Activated naive CD4-positive, alpha-beta T cell treated with anti-CD3 and anti-CD28 coated beads, Interleukin-2, amount 50 U/mL, for 72 hours (primary cell): Measurements from ENCODE around the gene KIF13A. TPM values are rescaled to one million over a fixed set of nuclear protein-coding genes. Genes with fewer than 3 reads are reported as not detected.
"Not testable (repeated sequence)": the region's sequence is repeated elsewhere in the genome, so short reads cannot be mapped to it uniquely, and the experiment has no call there.

ENCODE experiments used
- ATAC-seq, 2 donors: fragments of 150-1000 bp; cut with Tn5 transposase; 2 replicates each; pipeline ENCODE4 v1.10.0; 2021; ENCODE audit warnings: mild to moderate bottlenecking in 2 of 2, moderate library complexity in 2 of 2
- DNase-seq, 2 donors: peaks; one replicate each; pipeline ENCODE4 v3.0.0; 2021 to 2022; ENCODE audit warnings: low spot score in 2 of 2
- H3K27ac Mint-ChIP-seq, 2 donors: one replicate each; pipeline ENCODE4 v1.8.0; 2022; ENCODE audit warnings: mild to moderate bottlenecking in 2 of 2, mixed read lengths in 2 of 2
- H3K36me3 Mint-ChIP-seq, 2 donors: one replicate each; pipeline ENCODE4 v1.8.0; 2022; ENCODE audit warnings: mixed read lengths in 2 of 2
- H3K9me3 Mint-ChIP-seq, 2 donors: one replicate each; pipeline ENCODE4 v1.8.0; 2022; ENCODE audit warnings: mixed read lengths in 2 of 2
- total RNA-seq, 2 donors: library from RNA; stranded (reverse); gene quantifications; one replicate each; pipeline ENCODE4 v1.2.3, GENCODE V29; 2022

Gene KIF13A
- total RNA-seq, 2 donors from 2014 or later: 0.20 TPM; not detected in 1

DNA sequence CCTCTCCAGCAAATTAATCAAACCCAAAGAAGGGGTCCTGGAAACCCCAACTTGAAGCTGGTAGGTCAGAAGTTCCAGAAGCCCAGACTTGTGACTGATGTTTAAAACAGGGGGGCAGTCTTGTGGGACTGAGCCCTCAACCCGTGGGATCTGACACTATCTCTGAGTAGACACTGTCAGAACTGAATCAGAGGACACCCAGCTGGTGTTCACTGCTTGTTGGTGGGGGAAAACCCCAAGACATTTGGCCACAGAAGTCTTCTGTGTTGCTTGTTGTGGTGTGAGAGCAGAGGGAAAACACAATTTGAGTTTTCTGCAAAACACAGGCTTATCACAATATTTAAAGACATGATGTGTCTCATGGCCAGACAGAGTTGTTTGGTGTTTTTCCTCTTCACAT lies 29.9 kb downstream of the KIF13A start:
- Mint-ChIP-seq H3K27ac (no peak overlapping the region), H3K9me3 (no peaks in the 10 kb centered on the region), H3K36me3 (no peaks in the 10 kb centered on the region)
- no peak for DNase-seq
- ATAC-seq: peak in 1 of 2 donors; percentile 26

GRCh38 chr6:17957086-17957485 lies 30.3 kb downstream of the KIF13A start:
- ATAC-seq (no peak), DNase-seq (no peak)
- Mint-ChIP-seq H3K36me3 (no peaks in the 10 kb centered on the region), H3K9me3 (no peaks in the 10 kb centered on the region), H3K27ac (no peak overlapping the region)

DNA sequence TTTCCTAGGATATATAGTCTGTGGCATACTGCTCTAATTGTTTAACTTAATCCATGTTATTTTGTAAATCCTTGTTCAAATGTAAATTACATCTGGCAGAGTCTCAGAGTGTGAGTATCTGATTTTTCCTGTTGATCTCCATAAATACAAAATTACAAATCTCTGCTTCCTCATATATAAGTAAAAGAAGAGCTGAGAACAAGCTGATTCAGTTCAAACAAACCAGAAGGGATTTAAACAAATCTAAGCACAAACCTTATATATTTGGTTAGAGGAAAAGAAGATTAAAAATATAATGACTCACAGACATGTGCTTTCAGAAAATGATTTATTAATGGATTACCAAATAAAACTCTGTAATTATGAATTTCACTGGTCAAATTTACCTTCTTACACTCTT lies 37.3 kb downstream of the KIF13A start:
- no peak for DNase-seq
- no peak for ATAC-seq
- no peak overlapping the region for H3K27ac Mint-ChIP-seq
- no peaks in the 10 kb centered on the region for H3K36me3 Mint-ChIP-seq
- peaks cover 0 to 3% of the 10 kb centered on the region in 2 donors for H3K9me3 Mint-ChIP-seq

DNA sequence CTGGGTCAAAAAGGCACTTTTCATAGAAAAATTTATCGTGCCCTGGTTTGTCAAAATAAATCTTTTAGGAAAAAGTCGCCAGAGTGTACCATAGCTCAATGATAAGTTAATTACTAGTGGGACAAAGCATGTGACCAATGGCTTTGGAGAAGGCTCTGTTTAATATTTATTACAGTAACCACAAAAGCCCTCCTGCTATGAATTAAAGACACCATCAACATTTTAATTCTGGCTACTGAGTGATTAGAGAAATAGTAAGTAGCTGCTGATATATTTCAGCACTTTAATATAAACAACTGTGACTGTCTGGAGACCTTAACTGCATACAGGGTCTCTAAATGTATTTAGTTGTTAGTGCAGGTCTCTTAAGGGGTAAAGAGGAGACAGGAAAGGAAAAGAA lies 38.3 kb downstream of the KIF13A start:
- no peaks in the 10 kb centered on the region for H3K36me3 Mint-ChIP-seq
- no peak for DNase-seq
- no peak for ATAC-seq
- H3K9me3 Mint-ChIP-seq: peaks cover 0 to 3% of the 10 kb centered on the region in 2 donors
- no peak overlapping the region for H3K27ac Mint-ChIP-seq

DNA sequence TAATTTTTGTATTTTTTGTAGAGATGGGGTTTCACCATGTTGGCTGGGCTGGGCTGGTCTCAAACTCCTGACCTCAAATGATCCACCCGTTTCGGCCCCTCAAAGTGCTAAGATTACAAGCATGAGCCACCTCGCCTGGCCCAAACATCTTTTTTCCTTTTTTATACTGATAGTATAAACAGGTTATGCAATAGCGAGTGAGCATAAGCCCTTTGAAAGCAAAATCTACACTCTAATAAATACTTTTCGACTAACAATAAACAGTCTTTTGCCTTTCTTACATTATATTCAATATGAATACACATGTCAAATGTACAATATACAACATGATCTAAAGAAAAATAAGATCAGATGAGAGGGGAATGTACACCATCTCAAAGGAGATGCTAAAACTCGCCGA lies 38.7 kb downstream of the KIF13A start:
- Mint-ChIP-seq H3K9me3 (peaks cover 0 to 3% of the 10 kb centered on the region in 2 donors), H3K36me3 (no peaks in the 10 kb centered on the region), H3K27ac (no peak overlapping the region)
- DNase-seq (no peak), ATAC-seq (no peak)

DNA sequence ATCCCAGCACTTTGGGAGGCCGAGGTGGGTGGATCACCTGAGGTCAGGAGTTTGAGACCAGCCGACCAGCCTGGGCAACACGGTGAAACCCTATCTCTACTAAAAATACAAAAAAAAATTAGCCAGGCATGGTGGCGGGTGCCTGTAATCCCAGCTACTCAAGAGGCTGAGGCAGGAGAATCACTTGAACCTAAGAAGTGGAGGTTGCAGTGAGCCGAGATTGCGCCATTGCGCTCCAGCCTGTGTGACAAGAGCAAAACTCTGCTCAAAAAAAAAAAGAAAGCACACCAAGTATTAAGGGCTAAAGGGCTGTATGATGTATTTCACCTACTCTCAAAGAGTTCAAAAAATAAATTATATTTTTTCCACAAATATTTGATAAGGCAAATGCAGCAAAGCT lies 39.9 kb downstream of the KIF13A start:
- not testable (repeated sequence) for DNase-seq, ATAC-seq, H3K9me3 Mint-ChIP-seq, H3K27ac Mint-ChIP-seq, H3K36me3 Mint-ChIP-seq

DNA sequence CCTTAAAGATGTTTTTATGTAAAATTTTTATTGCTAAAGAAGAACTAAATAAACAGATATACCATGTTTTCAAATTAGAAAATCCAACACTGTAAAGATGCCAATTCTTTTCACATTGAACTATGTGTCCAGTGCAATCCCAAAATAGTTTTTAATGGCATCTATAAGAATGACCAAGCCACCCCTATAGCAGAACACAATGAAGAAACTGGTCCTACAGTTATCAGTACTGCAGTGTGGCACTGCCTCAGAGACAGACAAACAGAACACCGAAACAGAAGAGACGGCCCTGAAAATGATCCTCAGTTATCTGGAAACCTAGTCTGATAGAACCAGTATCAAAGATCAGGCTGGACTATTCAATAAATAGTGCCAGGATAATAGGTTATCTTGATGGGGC lies 41.9 kb downstream of the KIF13A start:
- no peak overlapping the region for H3K27ac Mint-ChIP-seq
- no peaks in the 10 kb centered on the region for H3K9me3 Mint-ChIP-seq

DNA sequence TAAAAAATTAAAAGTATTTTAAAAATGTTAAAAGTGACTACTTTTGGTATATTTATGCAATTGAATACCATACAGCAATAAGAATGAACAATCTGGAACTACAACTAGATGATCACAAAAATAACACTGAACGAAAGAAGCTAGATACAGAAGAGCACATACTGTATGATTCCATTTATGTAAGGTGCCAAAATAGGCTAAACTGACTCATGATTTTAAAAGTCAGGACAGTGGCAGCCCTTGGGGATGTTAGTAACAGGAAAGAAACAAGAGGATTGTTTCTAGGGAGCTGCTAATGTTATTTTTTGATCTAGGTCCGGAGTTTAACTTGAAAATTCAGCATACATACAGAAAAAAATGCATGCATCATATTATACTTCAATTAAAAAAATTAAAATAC lies 42.3 kb downstream of the KIF13A start:
- H3K9me3 Mint-ChIP-seq: no peaks in the 10 kb centered on the region
- H3K36me3 Mint-ChIP-seq: no peaks in the 10 kb centered on the region
- DNase-seq (no peak), ATAC-seq (no peak)
- no peak overlapping the region for H3K27ac Mint-ChIP-seq

More for the DNA sequence above, 41.9 kb downstream of the KIF13A start:
- ATAC-seq (no peak), DNase-seq (no peak)
- H3K36me3 Mint-ChIP-seq: no peaks in the 10 kb centered on the region

- no peaks in the 10 kb centered on the region for H3K36me3 Mint-ChIP-seq
- ATAC-seq: no peak
Measured at GRCh38 chr6:17941318-17941717, 46.1 kb downstream of the KIF13A start.

GRCh38 chr6:17940151-17940792 lies 47.2 kb downstream of the KIF13A start:
- H3K27ac Mint-ChIP-seq: no peak overlapping the region
- ATAC-seq (no peak), DNase-seq (no peak)
- H3K36me3 Mint-ChIP-seq: no peaks in the 10 kb centered on the region
- H3K9me3 Mint-ChIP-seq: no peaks in the 10 kb centered on the region

More at GRCh38 chr6:17941318-17941717, 46.1 kb downstream of the KIF13A start:
- Mint-ChIP-seq H3K9me3 (no peaks in the 10 kb centered on the region), H3K27ac (no peak overlapping the region)
- no peak for DNase-seq

- Mint-ChIP-seq H3K27ac (no peak overlapping the region), H3K9me3 (no peaks in the 10 kb centered on the region), H3K36me3 (no peaks in the 10 kb centered on the region)
- ATAC-seq (no peak), DNase-seq (no peak)
Measured at GRCh38 chr6:17938901-17939300, 48.5 kb downstream of the KIF13A start.

- H3K9me3 Mint-ChIP-seq: no peaks in the 10 kb centered on the region
- ATAC-seq (no peak), DNase-seq (no peak)
- H3K27ac Mint-ChIP-seq: no peak overlapping the region
- H3K36me3 Mint-ChIP-seq: no peaks in the 10 kb centered on the region
Measured at GRCh38 chr6:17935188-17936149, 52.0 kb downstream of the KIF13A start.

DNA sequence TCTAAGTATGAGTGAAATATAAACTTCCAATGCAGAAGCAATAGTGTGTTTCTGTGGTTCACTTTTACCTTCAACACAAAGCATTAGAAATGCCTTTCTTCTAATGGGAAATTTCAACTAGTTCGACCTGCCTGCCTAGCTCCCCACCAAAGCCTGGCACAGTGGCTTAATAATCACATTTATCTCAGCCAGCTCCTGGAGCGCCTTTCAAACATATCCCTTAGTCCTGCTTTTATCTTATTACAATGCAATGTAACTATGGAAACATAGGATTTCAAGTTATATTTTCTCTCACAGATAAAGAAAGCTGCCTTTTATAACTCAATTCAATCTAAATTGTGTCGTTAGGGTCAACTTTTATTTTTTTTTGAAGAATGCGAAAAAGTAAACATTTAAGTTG lies 53.7 kb downstream of the KIF13A start:
- no peaks in the 10 kb centered on the region for H3K36me3 Mint-ChIP-seq
- no peak overlapping the region for H3K27ac Mint-ChIP-seq
- DNase-seq: no peak
- H3K9me3 Mint-ChIP-seq: no peaks in the 10 kb centered on the region
- ATAC-seq: no peak

- Mint-ChIP-seq H3K9me3 (no peaks in the 10 kb centered on the region), H3K27ac (no peak overlapping the region), H3K36me3 (no peaks in the 10 kb centered on the region)
- DNase-seq (no peak), ATAC-seq (no peak)
Measured at GRCh38 chr6:17932330-17932852, 55.0 kb downstream of the KIF13A start.

DNA sequence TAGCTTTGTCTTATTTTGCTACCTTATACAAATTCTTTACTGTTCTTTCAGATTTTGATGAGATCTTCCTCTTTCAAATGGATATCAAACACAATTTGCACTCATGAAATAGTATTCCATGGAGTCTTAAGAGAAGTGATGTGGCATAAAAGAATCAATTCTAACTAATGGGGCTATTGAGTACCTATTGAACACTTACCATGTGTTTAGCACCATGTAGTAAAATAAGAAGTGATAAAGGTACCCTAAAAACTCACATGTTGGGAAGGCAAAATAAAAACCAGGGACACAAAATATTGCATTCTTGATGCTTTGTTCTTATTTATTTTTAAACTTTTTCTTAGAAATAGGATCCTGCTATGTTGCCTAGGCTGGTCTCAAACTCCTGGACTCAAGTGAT lies 56.2 kb downstream of the KIF13A start:
- H3K36me3 Mint-ChIP-seq: no peaks in the 10 kb centered on the region
- ATAC-seq (no peak), DNase-seq (no peak)
- H3K9me3 Mint-ChIP-seq: no peaks in the 10 kb centered on the region
- H3K27ac Mint-ChIP-seq: no peak overlapping the region

DNA sequence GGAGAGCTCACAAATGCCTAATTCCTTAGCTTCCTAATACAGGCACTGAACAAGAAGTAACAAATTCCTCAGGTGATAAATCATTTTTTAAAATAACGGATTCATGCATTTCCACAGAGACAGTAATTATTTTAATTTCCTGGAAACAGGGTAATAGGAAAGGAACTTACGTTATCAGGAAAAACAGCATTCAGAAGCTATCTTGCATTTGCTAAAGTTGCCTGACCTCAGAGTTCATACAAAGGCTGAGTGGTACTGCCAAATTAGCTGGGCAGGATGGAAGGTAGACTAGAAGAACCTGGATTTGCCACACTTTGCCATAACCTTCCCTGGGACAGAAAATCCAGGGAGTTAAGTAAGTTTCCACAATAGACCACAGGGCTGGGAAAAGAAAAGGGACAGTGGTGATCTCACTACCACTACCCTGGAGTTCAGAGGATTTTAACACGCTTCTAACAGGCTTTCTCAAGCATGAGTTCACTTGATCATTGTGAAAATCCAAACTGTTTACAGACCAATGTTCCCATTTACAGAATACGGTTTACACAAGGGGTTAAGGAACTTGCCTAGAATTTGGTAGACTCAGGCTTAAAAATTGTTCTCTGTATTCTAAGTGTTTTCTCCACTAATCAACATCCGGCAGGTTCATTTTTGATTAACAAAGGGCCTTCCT lies 57.0 kb downstream of the KIF13A start:
- H3K36me3 Mint-ChIP-seq: no peaks in the 10 kb centered on the region
- H3K9me3 Mint-ChIP-seq: no peaks in the 10 kb centered on the region
- H3K27ac Mint-ChIP-seq: no peak overlapping the region
- DNase-seq (no peak), ATAC-seq (no peak)
